H1 (cell line): Measurements from ENCODE around the gene C11orf42. TPM values are rescaled to one million over a fixed set of nuclear protein-coding genes. Genes with fewer than 3 reads are reported as not detected.

Experiments
- CTCF ChIA-PET: fragments of 300-600 bp; sonication (Branson Sonifier 250); formaldehyde crosslinking; loops from one replicate; lab custom pipeline; 2021; ENCODE audit not compliant: partially characterized antibody; lab: Charles Lee
- POLR2A ChIA-PET: fragments of 300-600 bp; sonication (Branson Sonifier 250); formaldehyde crosslinking; loops from one replicate; lab custom pipeline; 2021; ENCODE audit warnings: inconsistent platforms; ENCODE audit not compliant: partially characterized antibody; lab: Charles Lee
- DNase-seq, 2 experiments: peaks; one replicate each; pipeline versions ENCODE4 v3.0.0 to v3.0.0-alpha.2; 2010 to 2022; ENCODE audit warnings: low spot score in 2 of 2, low read depth in 1 of 2, mixed read lengths in 1 of 2
- FAIRE-seq: peaks from 2 replicates; lab custom pipeline; 2011; peaks lifted over from hg19 to GRCh38; lab: Jason Lieb, UNC
- H2AFZ ChIP-seq: 2 replicates; pipeline ENCODE4 v1.8.1; 2012; ENCODE audit warnings: low read length, inconsistent platforms
- H2AK5ac ChIP-seq: 2 replicates; pipeline ENCODE4 v1.6.1; 2013; ENCODE audit warnings: low read depth, low read length
- H2BK120ac ChIP-seq: replicated peaks from 2 replicates; pipeline ENCODE3; 2013; ENCODE audit warnings: low read depth, low read length, inconsistent platforms
- H2BK12ac ChIP-seq: 2 replicates; pipeline ENCODE4 v1.6.1; 2013; ENCODE audit warnings: low read depth, low read length
- H2BK15ac ChIP-seq: 2 replicates; pipeline ENCODE4 v1.6.1; 2013; ENCODE audit warnings: low read length
- H2BK20ac ChIP-seq: 2 replicates; pipeline ENCODE4 v1.6.1; 2013; ENCODE audit warnings: low read length
- H2BK5ac ChIP-seq: 2 replicates; pipeline ENCODE4 v1.6.1; 2013; ENCODE audit warnings: low read depth, low read length
- H3K14ac ChIP-seq: 2 replicates; pipeline ENCODE4 v1.6.1; 2013; ENCODE audit warnings: inconsistent platforms; ENCODE audit not compliant: insufficient read length
- H3K18ac ChIP-seq: 2 replicates; pipeline ENCODE4 v1.6.1; 2013; ENCODE audit warnings: low read length; ENCODE audit errors: extremely low read depth
- H3K23ac ChIP-seq: 2 replicates; pipeline ENCODE4 v1.6.1; 2013; ENCODE audit warnings: inconsistent platforms; ENCODE audit not compliant: insufficient read length
- H3K23me2 ChIP-seq: 2 replicates; pipeline ENCODE4 v1.6.1; 2013; ENCODE audit warnings: low read depth, low read length
- H3K27ac ChIP-seq: 2 replicates; pipeline ENCODE4 v1.6.1; 2011; ENCODE audit warnings: low read depth, low read length, inconsistent platforms
- H3K27me3 ChIP-seq, 4 experiments: replicated peaks in 1 of 4; 1 replicate in 1 of 4; 2 replicates in 3 of 4; pipeline versions ENCODE4 v1.6.1 to v1.8.1; 2011 to 2013; ENCODE audit warnings: low read length in 3 of 4, mild to moderate bottlenecking in 3 of 4, inconsistent platforms in 2 of 4, mixed read lengths in 2 of 4, moderate library complexity in 1 of 4; ENCODE audit not compliant: control insufficient read depth in 3 of 4, insufficient read depth in 3 of 4; ENCODE audit errors: extremely low read depth in 1 of 4
- H3K36me3 ChIP-seq, 4 experiments: 2 replicates each; pipeline versions ENCODE4 v1.6.1 to v1.8.1; 2011 to 2013; ENCODE audit warnings: mild to moderate bottlenecking in 4 of 4, low read length in 3 of 4, moderate library complexity in 2 of 4, control low read depth in 1 of 4, inconsistent platforms in 1 of 4; ENCODE audit not compliant: insufficient read depth in 4 of 4, control insufficient read depth in 2 of 4
- H3K4ac ChIP-seq: replicated peaks from 2 replicates; pipeline ENCODE3; 2013; ENCODE audit warnings: low read length, low read depth, mixed read lengths, inconsistent platforms; ENCODE audit not compliant: insufficient read length
- H3K4me1 ChIP-seq, 4 experiments: replicated peaks in 1 of 4; 1 replicate in 1 of 4; 2 replicates in 3 of 4; pipeline versions ENCODE4 v1.6.1 to v1.8.1; 2011 to 2013; ENCODE audit warnings: low read length in 3 of 4, inconsistent platforms in 2 of 4, mixed read lengths in 1 of 4; ENCODE audit not compliant: insufficient read depth in 4 of 4, control insufficient read depth in 3 of 4
- H3K4me2 ChIP-seq, 2 experiments: 2 replicates each; pipeline versions ENCODE4 v1.6.1 to v1.8.1; 2011 to 2013; ENCODE audit warnings: low read depth in 2 of 2, low read length in 2 of 2, control low read depth in 1 of 2, inconsistent platforms in 1 of 2, mild to moderate bottlenecking in 1 of 2; ENCODE audit not compliant: insufficient read depth in 1 of 2
- H3K4me3 ChIP-seq, 4 experiments: fragments of 200-600, 300-600 bp in 1 of 4; sonication (generic), shearing (Covaris generic), sonication (Bioruptor Twin) in 1 of 4; 2 replicates each; pipeline versions ENCODE4 v1.5.1 to v1.8.1; 2011 to 2016; ENCODE audit warnings: low read length in 4 of 4, low read depth in 3 of 4, control low read depth in 2 of 4, inconsistent platforms in 2 of 4, mild to moderate bottlenecking in 2 of 4, mixed read lengths in 1 of 4, moderate library complexity in 1 of 4; ENCODE audit not compliant: insufficient read depth in 2 of 4; ENCODE audit errors: extremely low read depth in 1 of 4
- H3K56ac ChIP-seq: replicated peaks from 2 replicates; pipeline ENCODE3; 2013; ENCODE audit warnings: low read depth, mild to moderate bottlenecking, mixed read lengths, low read length, inconsistent platforms; ENCODE audit not compliant: insufficient read length
- H3K79me1 ChIP-seq: 2 replicates; pipeline ENCODE4 v1.6.1; 2013; ENCODE audit warnings: low read depth, low read length, control low read depth
- H3K79me2 ChIP-seq, 2 experiments: 2 replicates each; pipeline versions ENCODE4 v1.6.1 to v1.8.1; 2012 to 2013; ENCODE audit warnings: low read length in 2 of 2, mild to moderate bottlenecking in 2 of 2, inconsistent platforms in 1 of 2; ENCODE audit not compliant: insufficient read depth in 2 of 2, control insufficient read depth in 1 of 2
- H3K9ac ChIP-seq, 4 experiments: replicated peaks in 1 of 4; 1 replicate in 1 of 4; 2 replicates in 3 of 4; pipeline versions ENCODE4 v1.6.1 to v1.8.1; 2011 to 2013; ENCODE audit warnings: low read depth in 3 of 4, low read length in 3 of 4, control low read depth in 2 of 4, mild to moderate bottlenecking in 2 of 4, moderate library complexity in 2 of 4, inconsistent platforms in 1 of 4; ENCODE audit errors: extremely low read depth in 1 of 4
- H3K9me3 ChIP-seq, 2 experiments: 2 replicates each; pipeline versions ENCODE4 v1.6.1 to v1.8.1; 2012 to 2013; ENCODE audit warnings: mild to moderate bottlenecking in 2 of 2, moderate library complexity in 2 of 2, control low read depth in 1 of 2, inconsistent platforms in 1 of 2, low read depth in 1 of 2, low read length in 1 of 2, mixed read lengths in 1 of 2; ENCODE audit not compliant: insufficient read depth in 2 of 2
- H4K20me1 ChIP-seq, 2 experiments: replicated peaks in 1 of 2; 2 replicates each; pipeline versions ENCODE3 to v1.8.1; 2011 to 2013; ENCODE audit warnings: inconsistent platforms in 2 of 2, low read length in 2 of 2, mild to moderate bottlenecking in 1 of 2; ENCODE audit not compliant: insufficient read depth in 2 of 2, control insufficient read depth in 1 of 2
- H4K5ac ChIP-seq: 2 replicates; pipeline ENCODE4 v1.6.1; 2013; ENCODE audit warnings: low read length, low read depth, mixed read lengths, inconsistent platforms; ENCODE audit not compliant: insufficient read length
- H4K8ac ChIP-seq: 2 replicates; pipeline ENCODE4 v1.8.0; 2013; ENCODE audit warnings: mild to moderate bottlenecking, moderate library complexity, low read length, inconsistent platforms; ENCODE audit not compliant: insufficient read depth; ENCODE audit errors: extremely low read depth
- H4K91ac ChIP-seq: replicated peaks from 2 replicates; pipeline ENCODE3; 2013; ENCODE audit warnings: low read length, mixed read lengths, inconsistent platforms; ENCODE audit not compliant: insufficient read length
- BACH1 ChIP-seq: IDR thresholded peaks from 2 replicates; pipeline ENCODE4 v1.6.1; 2012; ENCODE audit warnings: low read length, improper control_type of control experiment
- BCL11A ChIP-seq, 2 experiments: IDR thresholded peaks; one replicate each; pipeline ENCODE4 v1.6.1; 2011; ENCODE audit warnings: low read depth in 2 of 2, low read length in 2 of 2, mild to moderate bottlenecking in 2 of 2
- CBX5 ChIP-seq: fragments of 300-800, 300-1000 bp; sonication (generic); IDR thresholded peaks from 2 replicates; pipeline ENCODE4 v1.7.1; 2016; ENCODE audit warnings: antibody characterized with exemption, low read length, low read depth
- CBX8 ChIP-seq: fragments of 300-800, 300-1000 bp; sonication (generic); IDR thresholded peaks from 2 replicates; pipeline ENCODE4 v1.7.1; 2016; ENCODE audit warnings: low read depth, low read length, borderline replicate concordance
- CHD1 ChIP-seq: IDR thresholded peaks from 2 replicates; pipeline ENCODE4 v1.6.1; 2012; ENCODE audit warnings: low read depth, low read length, improper control_type of control experiment
- CREB1 ChIP-seq: IDR thresholded peaks from 2 replicates; pipeline ENCODE4 v1.6.1; 2012; ENCODE audit warnings: inconsistent platforms
- CTCF ChIP-seq, 3 experiments: IDR thresholded peaks; 1 replicate in 2 of 3; 2 replicates in 1 of 3; pipeline versions ENCODE4 v1.5.1 to v1.6.1; 2011; ENCODE audit warnings: low read length in 3 of 3, mild to moderate bottlenecking in 3 of 3, inconsistent platforms in 2 of 3, low read depth in 1 of 3, moderate library complexity in 1 of 3; ENCODE audit not compliant: insufficient read depth in 1 of 3; ENCODE audit errors: control extremely low read depth in 1 of 3
- GTF2F1 ChIP-seq: IDR thresholded peaks from 2 replicates; pipeline ENCODE4 v1.6.1; 2012; ENCODE audit warnings: low read depth, low read length, improper control_type of control experiment, borderline replicate concordance
- HDAC6 ChIP-seq: IDR thresholded peaks from one replicate; pipeline ENCODE4 v1.7.1; 2012; ENCODE audit warnings: low read depth, mild to moderate bottlenecking, inconsistent platforms, low read length, moderate library complexity
- MAFK ChIP-seq: IDR thresholded peaks from 2 replicates; pipeline ENCODE4 v1.6.1; 2012; ENCODE audit warnings: low read depth, mild to moderate bottlenecking, improper control_type of control experiment, low read length
- SAP30 ChIP-seq: fragments of 300-600 bp; sonication (generic); IDR thresholded peaks from 2 replicates; pipeline ENCODE4 v1.7.1; 2012; ENCODE audit warnings: low read length, moderate library complexity, mild to moderate bottlenecking, inconsistent platforms; ENCODE audit not compliant: insufficient read depth, insufficient replicate concordance
- SIX5 ChIP-seq: IDR thresholded peaks from 2 replicates; pipeline ENCODE4 v1.6.1; 2011; ENCODE audit warnings: mild to moderate bottlenecking, low read depth, low read length
- TBP ChIP-seq: IDR thresholded peaks from 2 replicates; pipeline ENCODE4 v1.6.1; 2011; ENCODE audit warnings: low read depth, low read length, improper control_type of control experiment
- WGBS, 2 experiments: shearing (Covaris generic) in 1 of 2; methylation state at CpG; one replicate each; pipeline versions ENCODE4 v1.1.6 to v1.1.7; 2013 to 2015; ENCODE audit warnings: low lambda C conversion rate in 2 of 2, mixed read lengths in 2 of 2, inconsistent platforms in 1 of 2, low coverage in 1 of 2, missing lambda C conversion rate in 1 of 2; ENCODE audit not compliant: insufficient replicate concordance in 2 of 2, insufficient coverage in 1 of 2, insufficient read length in 1 of 2; ENCODE audit errors: extremely low coverage in 1 of 2, missing lambda C conversion rate in 1 of 2; 5-methylcytosine and 5-hydroxymethylcytosine counted together
- polyA plus RNA-seq, 7 experiments: library from polyadenylated mRNA; depleted of rRNA in 3 of 7; stranded (reverse) in 5 of 7; unstranded in 2 of 7; fragments of >200 nt in 5 of 7; fragments of 200-250 nt in 2 of 7; gene quantifications; 1 replicate in 5 of 7; 2 replicates in 1 of 7; 4 replicates in 1 of 7; pipeline versions ENCODE4 v1.2.1 to v1.2.3, GENCODE V29; 2011 to 2013; ENCODE audit warnings: missing spikeins in 2 of 7, mixed read lengths in 2 of 7
- total RNA-seq: library from RNA; stranded (reverse); fragmentation: NEBNext Ultra II Directional; extraction: Animal tissue kit (Norgen Biotek cat#: 25700); gene quantifications from 2 replicates; pipeline ENCODE4 v1.2.1, GENCODE V29; 2021

Gene C11orf42
- total and polyA plus RNA-seq, 2 of the 8 experiments (the other 6 are each of a cell fraction or from before 2014, with no cell fraction given) = not detected

GRCh38 chr11:6225024-6225423 is 19.7 kb downstream of the C11orf42 start:
- H3K4ac ChIP-seq = no peak overlapping the region
- H3K27me3 ChIP-seq = no peaks in the 10 kb centered on the region
- H2BK12ac ChIP-seq = no peak overlapping the region
- H2BK120ac ChIP-seq = no peak overlapping the region
- no peaks in the 10 kb centered on the region for H3K23me2 ChIP-seq
- H3K79me2 ChIP-seq = peaks cover 0 to 37% of the 10 kb centered on the region in 2 experiments; a peak in 2 of 4 replicates
- peaks cover 3% of the 10 kb centered on the region; the same call in 1 of the 2 replicates for H3K79me1 ChIP-seq
- H3K4me2 ChIP-seq = no peak overlapping the region
- H2AFZ ChIP-seq = no peak overlapping the region
- no peak overlapping the region for H3K18ac ChIP-seq
- no peak overlapping the region for H2AK5ac ChIP-seq
- no peak overlapping the region for H4K91ac ChIP-seq
- H3K36me3 ChIP-seq = peaks cover 2 to 16% (median 9%) of the 10 kb centered on the region in 4 experiments; a peak in 6 of 8 replicates
- FAIRE-seq (no peak), DNase-seq (no peak)
- H2BK15ac ChIP-seq = no peak overlapping the region
- no peak overlapping the region for H2BK5ac ChIP-seq
- H3K9me3 ChIP-seq = no peaks in the 10 kb centered on the region
- no peak overlapping the region for H3K9ac ChIP-seq
- no peak overlapping the region for H3K56ac ChIP-seq
- H4K5ac ChIP-seq = no peak overlapping the region
- whole genome bisulfite sequencing, 2 experiments = 80% methylated on average over 1 of the region's 1 CpG; no CpG with 5 or more reads in 1 of the 2 experiments
- no peak overlapping the region for H3K4me3 ChIP-seq
- H2BK20ac ChIP-seq = no peak overlapping the region
- H3K23ac ChIP-seq = no peak overlapping the region
- no peaks in the 10 kb centered on the region for H3K4me1 ChIP-seq
- ChIA-PET CTCF (interaction anchor here (0.6 to 2.8 kb wide), 9 partner anchors 9 to 91 kb away, joined by 3 to 9 read pairs (median 4); partner anchors contain the start of gene CCKBR), POLR2A (no interaction called here)
- no peak overlapping the region for H4K8ac ChIP-seq
- no peak overlapping the region for H3K14ac ChIP-seq
- peaks cover 0 to 6% of the 10 kb centered on the region in 2 experiments for H4K20me1 ChIP-seq
- H3K27ac ChIP-seq = no peak overlapping the region
- no peak for TF ChIP-seq CBX5
- TF ChIP-seq MAFK = no peak
- TF ChIP-seq GTF2F1 = no peak
- no peak for TF ChIP-seq CHD1
- TF ChIP-seq SIX5 = no peak
- no peak for TF ChIP-seq HDAC6
- TF ChIP-seq CTCF (IDR thresholded peaks at IDR 0.05; ENCODE audit: control extremely low read depth in 1 of 3, insufficient read depth in 1 of 3, low read depth in 1 of 3, low read length in 3 of 3) = no peak
- no peak for TF ChIP-seq TBP
- no peak for TF ChIP-seq SAP30
- TF ChIP-seq BACH1 = no peak
- no peak for TF ChIP-seq CBX8
- no peak for TF ChIP-seq BCL11A (IDR thresholded peaks at IDR 0.05; ENCODE audit: low read depth in 2 of 2, low read length in 2 of 2)
- TF ChIP-seq CREB1 = no peak
